ENCODE data around the gene EPHX1. TPM values are rescaled to one million over a fixed set of nuclear protein-coding genes. Genes with fewer than 3 reads are reported as not detected.

The EPHX1 gene
- total RNA-seq, 1 donor from 2014 or later = 142 TPM

- intact Hi-C loops (cut with DNase I) = no loop called here
- H3K4me3 ChIP-seq = no peak overlapping the region
- TF ChIP-seq POLR2AphosphoS5 (IDR thresholded peaks at IDR 0.05; ENCODE audit: insufficient read depth in 1 of 2, low read depth in 1 of 2) (no peak), POLR2A (IDR thresholded peaks at IDR 0.05) (no peak)
- TF ChIP-seq, protein P1, sequence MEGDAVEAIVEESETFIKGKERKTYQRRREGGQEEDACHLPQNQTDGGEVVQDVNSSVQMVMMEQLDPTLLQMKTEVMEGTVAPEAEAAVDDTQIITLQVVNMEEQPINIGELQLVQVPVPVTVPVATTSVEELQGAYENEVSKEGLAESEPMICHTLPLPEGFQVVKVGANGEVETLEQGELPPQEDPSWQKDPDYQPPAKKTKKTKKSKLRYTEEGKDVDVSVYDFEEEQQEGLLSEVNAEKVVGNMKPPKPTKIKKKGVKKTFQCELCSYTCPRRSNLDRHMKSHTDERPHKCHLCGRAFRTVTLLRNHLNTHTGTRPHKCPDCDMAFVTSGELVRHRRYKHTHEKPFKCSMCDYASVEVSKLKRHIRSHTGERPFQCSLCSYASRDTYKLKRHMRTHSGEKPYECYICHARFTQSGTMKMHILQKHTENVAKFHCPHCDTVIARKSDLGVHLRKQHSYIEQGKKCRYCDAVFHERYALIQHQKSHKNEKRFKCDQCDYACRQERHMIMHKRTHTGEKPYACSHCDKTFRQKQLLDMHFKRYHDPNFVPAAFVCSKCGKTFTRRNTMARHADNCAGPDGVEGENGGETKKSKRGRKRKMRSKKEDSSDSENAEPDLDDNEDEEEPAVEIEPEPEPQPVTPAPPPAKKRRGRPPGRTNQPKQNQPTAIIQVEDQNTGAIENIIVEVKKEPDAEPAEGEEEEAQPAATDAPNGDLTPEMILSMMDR (IDR thresholded peaks at IDR 0.05) = no peak
- peaks cover 51% of the 10 kb centered on the region for H3K4me1 ChIP-seq
- H3K27ac ChIP-seq = peak overlapping the region; percentile 16
- no peak for DNase-seq (ENCODE audit: extremely low spot score in 2 of 2)
- no peaks in the 10 kb centered on the region for H3K9me3 ChIP-seq
- peaks cover 0 to 10% of the 10 kb centered on the region in 2 donors for H3K36me3 ChIP-seq
- H3K27me3 ChIP-seq = no peaks in the 10 kb centered on the region
Observed at GRCh38 chr1:225878282-225878681, 68.4 kb downstream of the EPHX1 start.

DNA sequence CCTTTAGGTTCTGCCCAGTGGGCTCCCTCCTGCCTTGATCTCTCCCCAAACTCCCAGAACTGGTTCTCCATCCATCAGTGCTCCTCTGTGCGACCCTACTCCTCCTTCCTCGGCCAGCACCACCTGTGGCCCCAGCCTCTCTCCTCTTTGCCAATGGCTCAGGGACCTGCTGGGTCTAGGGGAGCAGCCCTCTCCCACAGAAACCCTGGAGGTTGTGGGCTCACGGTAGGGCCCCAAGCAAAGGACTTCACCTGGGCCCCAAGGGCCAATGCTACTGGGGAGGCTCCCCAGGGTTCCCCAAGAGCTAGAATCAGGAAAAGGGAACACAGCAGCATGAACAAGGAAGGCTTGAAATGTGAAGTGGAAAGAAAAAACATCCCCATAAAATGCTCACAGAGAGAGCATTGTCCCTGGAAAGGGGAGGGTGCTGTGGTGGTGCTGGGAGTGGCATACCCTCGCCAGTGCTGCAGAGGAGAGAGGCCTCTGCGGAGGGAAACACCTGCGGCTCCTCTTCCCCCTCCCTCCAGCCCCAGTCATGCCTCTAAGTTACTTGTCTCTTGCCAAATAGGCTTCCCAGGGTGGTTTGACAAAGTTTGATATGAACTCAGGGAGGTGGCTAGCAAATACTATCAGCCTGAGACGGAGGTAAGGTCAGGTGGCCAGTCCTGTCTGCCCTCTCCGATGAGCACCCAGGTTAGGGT is 69.7 kb downstream of the EPHX1 start:
- no peaks in the 10 kb centered on the region for H3K27me3 ChIP-seq
- H3K4me1 ChIP-seq = peaks cover 59% of the 10 kb centered on the region
- peak overlapping the region; percentile 92 for H3K27ac ChIP-seq
- TF ChIP-seq POLR2AphosphoS5 (IDR thresholded peaks at IDR 0.05; ENCODE audit: insufficient read depth in 1 of 2, low read depth in 1 of 2) = no peak
- TF ChIP-seq, protein P1 (IDR thresholded peaks at IDR 0.05) = no peak
- TF ChIP-seq POLR2A (IDR thresholded peaks at IDR 0.05) = no peak
- no peak overlapping the region for H3K4me3 ChIP-seq
- intact Hi-C loops (cut with DNase I) = loop anchor here (10.0 kb wide), 1 partner anchor 105 kb away; the partner anchor contains the start of gene SRP9
- no peaks in the 10 kb centered on the region for H3K36me3 ChIP-seq
- no peak for DNase-seq (ENCODE audit: extremely low spot score in 2 of 2)
- H3K9me3 ChIP-seq = no peaks in the 10 kb centered on the region

DNA sequence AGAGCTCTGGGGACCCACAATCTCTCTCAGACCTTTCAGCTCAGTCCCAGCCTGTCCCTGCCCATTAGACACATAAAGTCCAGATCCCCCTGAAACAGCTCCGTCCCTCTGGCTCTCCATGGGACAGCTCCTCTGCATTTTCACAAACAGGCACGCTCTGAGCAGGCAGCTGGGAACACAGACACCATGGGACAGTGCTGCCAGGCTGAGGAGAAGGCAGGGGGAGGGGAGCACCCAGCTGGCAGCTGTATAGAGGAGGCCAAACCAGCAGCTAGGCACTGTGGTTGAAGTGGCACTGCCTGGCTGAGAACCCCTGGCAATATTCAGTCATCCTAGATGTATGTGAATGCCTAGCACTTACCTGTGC is 70.3 kb downstream of the EPHX1 start:
- H3K4me3 ChIP-seq = peak overlapping the region in 1 of 2 donors; percentile 94
- TF ChIP-seq POLR2A (IDR thresholded peaks at IDR 0.05) (no peak), POLR2AphosphoS5 (IDR thresholded peaks at IDR 0.05; ENCODE audit: insufficient read depth in 1 of 2, low read depth in 1 of 2) (no peak)
- TF ChIP-seq, protein P1 (IDR thresholded peaks at IDR 0.05) = no peak
- H3K4me1 ChIP-seq = peaks cover 59% of the 10 kb centered on the region
- H3K36me3 ChIP-seq = no peaks in the 10 kb centered on the region
- no peak for DNase-seq (ENCODE audit: extremely low spot score in 2 of 2)
- no peaks in the 10 kb centered on the region for H3K9me3 ChIP-seq
- intact Hi-C loops (cut with DNase I) = loop anchor here (10.0 kb wide), 1 partner anchor 105 kb away; the partner anchor contains the start of gene SRP9
- peak overlapping the region; percentile 92 for H3K27ac ChIP-seq
- no peaks in the 10 kb centered on the region for H3K27me3 ChIP-seq

DNA sequence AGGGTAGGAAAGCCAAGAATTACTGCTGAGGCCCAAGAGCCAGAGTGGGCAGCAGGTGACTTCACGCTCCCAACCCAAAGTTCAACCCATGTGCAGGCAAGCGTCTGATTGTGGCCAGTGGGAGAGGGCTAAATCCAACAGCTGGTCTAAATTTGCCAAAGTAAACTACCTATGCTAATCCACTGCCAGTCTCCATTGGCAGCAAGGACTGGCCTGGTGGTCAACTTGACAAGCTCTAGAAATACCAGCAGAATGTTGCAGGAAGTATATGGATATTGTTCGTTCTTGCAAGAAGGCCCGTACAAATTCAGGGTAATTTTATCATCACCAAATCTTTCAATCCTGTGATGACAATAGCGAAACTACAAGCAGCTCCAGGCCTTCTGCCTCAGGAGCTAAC is 70.7 kb downstream of the EPHX1 start:
- H3K4me3 ChIP-seq = peak overlapping the region; percentile 94
- no peak for DNase-seq (ENCODE audit: extremely low spot score in 2 of 2)
- TF ChIP-seq POLR2AphosphoS5 (IDR thresholded peaks at IDR 0.05; ENCODE audit: insufficient read depth in 1 of 2, low read depth in 1 of 2) (no peak), POLR2A (IDR thresholded peaks at IDR 0.05) (no peak)
- TF ChIP-seq, protein P1 (IDR thresholded peaks at IDR 0.05) = no peak
- peaks cover 59% of the 10 kb centered on the region for H3K4me1 ChIP-seq
- peak overlapping the region; percentile 92 for H3K27ac ChIP-seq
- intact Hi-C loops (cut with DNase I) = loop anchor here (10.0 kb wide), 1 partner anchor 106 kb away; the partner anchor contains the start of gene SRP9
- no peaks in the 10 kb centered on the region for H3K36me3 ChIP-seq
- H3K9me3 ChIP-seq = no peaks in the 10 kb centered on the region
- no peaks in the 10 kb centered on the region for H3K27me3 ChIP-seq

All from vagina (tissue), 2 donors.